RPMI7951 (cell line): ENCODE measurements around the gene FOXK1. TPM values are rescaled to one million over a fixed set of nuclear protein-coding genes. Genes with fewer than 3 reads are reported as not detected.
"Not testable (repeated sequence)": the region's sequence is repeated elsewhere in the genome, so short reads cannot be mapped to it uniquely, and the experiment has no call there.

Experiments used
- DNase-seq: peaks from one replicate; pipeline ENCODE4 v3.0.0-alpha.2; 2012; ENCODE audit warnings: low read depth
- total RNA-seq: library from RNA; depleted of rRNA; stranded (reverse); fragments of >200 nt; shearing (Covaris generic); gene quantifications from 2 replicates; pipeline ENCODE4 v1.2.3, GENCODE V29; 2014

The FOXK1 gene
- total RNA-seq, 1 experiment from 2014 or later: 8.8 TPM

DNA sequence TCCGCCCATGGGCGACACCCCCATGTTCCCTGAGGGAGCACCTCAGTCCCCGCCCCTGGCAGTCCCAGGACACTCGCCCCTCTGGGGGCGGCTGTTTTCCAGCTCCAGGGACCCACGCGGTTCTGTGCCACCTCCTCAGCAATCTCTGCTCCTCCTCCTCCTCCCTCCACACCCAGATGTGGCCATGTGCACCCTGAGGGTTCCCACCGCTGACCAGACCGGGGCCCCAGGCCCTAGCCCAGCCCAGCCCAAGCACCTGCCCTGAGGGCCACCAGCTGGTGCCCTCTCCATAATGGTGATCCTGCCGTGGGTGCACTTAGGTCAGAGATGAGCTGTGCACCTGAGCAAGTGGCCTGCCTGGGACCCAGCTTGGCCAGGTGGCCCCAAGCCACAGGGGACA, 118.4 kb downstream of the FOXK1 start:
- no peak for DNase-seq

DNA sequence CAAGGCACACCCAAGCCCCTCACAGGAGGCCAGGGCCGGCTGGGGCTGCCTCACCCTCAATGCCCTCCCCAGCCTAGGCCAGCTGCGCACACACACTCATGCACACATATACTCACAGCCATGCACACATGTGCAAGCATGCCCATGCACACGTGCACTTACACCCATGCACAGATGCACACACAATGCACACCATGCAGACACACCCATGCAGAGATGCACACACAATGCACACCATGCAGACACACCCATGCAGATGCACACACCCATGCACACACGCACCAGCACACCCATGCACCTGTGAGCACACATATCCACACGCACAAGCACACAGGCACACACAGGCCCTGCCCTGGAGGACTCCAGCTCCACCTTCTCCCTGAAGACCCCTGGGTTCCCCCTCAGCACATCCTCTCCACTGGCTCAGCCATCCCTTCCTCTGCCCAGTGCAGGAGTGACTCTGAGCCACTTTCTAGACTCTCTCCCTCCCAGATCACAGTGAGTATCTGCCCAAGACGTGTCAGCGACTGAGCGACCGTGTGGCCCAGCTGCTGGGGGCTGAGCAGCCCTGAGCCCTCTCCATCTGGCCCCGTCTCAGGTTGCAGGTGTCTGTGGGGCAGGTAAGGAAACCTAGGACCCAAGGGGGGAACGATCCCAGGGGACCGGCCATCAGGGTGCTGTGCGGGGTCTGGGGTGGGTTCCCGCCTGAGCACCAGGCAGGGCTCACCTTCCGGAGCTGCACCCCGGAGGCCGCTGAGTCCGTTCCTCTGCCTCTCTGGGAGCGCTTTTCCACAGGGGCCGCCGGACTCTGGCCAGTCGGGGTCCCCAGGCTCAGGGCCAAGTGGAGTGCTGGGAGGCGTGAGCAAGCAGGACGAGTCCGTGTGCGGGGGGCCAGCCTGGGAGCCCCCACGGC, 119.1 kb downstream of the FOXK1 start:
- no peak for DNase-seq

- DNase-seq: no peak
Observed at GRCh38 chr7:4801839-4802231, 119.7 kb downstream of the FOXK1 start.

GRCh38 chr7:4802577-4802976, 120.5 kb downstream of the FOXK1 start:
- DNase-seq: not testable (repeated sequence)

GRCh38 chr7:4803397-4804241, 121.5 kb downstream of the FOXK1 start:
- DNase-seq: peak; percentile 27

DNA sequence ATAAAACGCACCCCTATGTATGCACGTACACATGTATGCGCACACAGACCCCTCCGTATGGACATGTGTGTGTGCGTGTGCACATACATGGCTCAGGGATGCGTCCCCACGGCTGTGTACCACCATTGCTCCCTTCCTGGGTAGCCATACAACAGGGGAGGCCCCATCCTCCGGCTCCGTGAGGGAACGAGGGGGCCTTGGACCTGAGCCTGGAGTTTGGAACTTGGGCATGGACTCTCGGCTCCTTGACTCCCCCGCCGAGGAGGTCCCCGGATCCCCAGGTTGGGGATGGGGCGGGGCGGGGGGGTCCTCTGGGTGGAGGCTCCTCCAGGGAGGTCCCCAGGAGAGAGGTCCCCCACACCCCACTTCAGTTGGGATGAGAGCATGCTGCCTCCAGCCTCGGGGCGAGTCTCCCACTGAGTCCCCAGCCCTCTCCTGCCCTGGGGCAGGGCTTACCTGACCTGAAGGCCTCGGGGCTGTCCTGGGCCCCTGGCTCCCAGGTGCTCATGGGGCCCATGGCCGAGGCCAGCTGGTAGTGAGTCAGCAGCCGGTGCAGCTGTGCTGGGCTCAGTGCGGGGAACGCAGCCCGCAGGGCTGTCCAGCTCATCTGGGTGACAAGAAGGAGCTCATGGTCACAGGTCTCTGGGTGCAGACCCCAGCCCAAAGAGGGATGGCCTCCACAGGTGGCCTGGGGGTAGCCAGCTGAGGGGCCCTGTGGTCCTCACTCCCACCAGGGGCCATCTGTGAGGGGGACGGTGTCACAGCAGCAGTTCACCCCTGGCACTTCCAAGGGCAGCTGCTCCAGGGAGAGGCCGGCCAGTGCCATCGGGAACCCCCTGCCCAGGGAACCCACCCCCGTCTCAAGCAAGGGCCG, 123.3 kb downstream of the FOXK1 start:
- no peak for DNase-seq

DNA sequence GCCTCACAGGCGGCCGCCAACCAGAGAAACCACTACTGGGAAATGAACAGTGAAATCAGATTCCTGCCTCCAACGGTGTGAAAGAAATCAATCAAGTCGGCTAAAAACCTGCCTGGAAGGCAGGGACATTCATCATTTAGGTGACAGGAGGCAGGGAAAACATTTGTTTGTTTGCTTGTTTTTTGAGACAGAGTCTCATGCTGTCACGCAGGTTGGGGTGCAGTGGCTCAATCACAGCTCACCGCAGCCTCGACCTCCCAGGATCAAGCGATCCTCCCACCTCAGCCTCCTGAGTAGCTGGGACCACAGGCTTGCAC, 123.8 kb downstream of the FOXK1 start:
- no peak for DNase-seq

DNA sequence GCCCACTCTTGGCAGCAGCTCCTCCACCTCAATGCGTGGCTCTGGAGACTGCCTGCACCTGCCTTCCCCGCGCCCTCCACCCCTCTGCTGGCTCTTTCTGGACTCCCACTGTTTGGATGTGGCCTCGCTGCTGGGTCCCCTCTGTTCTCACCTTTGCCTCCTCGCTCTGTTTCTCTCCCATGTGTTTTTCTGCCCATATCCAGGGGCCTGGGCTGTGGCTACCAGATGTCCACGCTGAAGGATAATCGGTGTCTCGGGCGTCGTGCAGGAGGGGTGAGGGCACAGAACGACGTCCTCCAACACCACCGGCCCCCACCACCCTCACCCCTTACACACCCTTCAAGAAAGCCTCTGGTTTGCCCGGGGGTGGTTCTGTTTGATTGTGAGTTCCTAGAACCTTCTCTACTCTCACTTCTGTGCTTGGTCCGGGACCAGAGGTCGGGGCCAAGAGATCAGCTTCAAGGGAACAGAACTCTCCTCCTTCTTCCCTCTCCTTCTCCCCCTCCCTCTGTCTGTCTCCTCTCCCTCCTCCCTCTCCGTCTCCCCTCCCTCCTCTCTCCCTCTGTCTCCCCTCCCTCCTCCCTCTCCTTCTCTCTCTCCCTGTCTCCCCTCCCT, 125.0 kb downstream of the FOXK1 start:
- no peak for DNase-seq

DNA sequence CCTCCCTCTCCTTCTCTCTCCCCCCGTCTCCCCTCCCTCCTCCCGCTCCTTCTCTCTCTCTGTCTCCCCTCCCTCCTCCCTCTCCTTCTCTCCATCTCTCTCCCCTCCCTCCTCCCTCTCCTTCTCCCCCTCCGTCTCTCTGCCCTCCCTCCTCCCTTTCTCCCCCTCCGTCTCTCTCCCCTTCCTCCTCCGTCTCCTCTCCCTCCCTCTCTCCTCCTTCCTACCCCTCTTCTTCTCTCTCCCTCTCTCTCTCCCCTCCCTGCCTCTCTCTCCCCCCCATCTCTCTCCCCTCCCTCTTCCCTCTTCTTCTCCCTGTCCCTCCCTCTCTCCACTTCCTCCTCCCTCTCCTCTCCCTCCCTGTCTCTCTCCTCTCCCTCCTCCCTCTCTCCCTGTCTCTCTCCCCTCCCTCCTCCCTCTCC, 125.5 kb downstream of the FOXK1 start:
- no peak for DNase-seq

DNA sequence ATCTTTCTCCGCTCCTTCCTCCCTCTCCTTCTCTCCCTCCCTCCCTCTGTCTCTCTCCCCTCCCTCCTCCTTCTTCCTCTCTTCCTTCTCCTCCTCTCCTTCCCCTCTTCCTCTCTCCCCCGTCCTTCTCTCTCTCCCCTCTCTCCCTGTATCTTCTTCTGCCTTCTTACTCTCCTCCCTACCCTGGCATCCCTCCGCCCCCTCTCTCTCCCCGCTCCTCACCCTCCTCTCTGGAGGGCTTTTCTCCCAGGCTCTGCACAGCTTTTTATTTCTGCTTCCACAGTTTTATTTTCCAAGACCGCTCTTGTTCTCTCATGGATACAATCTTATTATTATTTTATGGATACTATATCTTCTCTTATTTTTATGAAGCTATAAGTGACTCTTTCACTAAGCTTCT, 125.9 kb downstream of the FOXK1 start:
- DNase-seq: no peak

DNA sequence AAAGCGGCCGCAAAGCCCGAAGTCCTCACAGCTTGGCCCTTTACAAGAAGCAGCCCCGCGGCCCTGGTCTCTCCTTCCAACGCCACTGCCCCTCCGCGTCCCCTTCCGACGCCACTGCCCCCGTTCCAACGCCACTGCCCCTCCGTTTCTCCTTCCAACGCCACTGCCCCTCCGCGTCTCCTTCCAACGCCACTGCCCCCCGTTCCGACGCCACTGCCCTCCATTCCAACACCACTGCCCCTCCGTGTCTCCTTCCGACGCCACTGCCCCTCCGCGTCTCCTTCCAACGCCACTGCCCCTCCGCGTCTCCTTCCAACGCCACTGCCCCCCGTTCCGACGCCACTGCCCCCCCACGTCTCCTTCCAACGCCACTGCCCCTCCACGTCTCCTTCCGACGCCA, 126.5 kb downstream of the FOXK1 start:
- no peak for DNase-seq

- DNase-seq: peak; percentile 18
Observed at GRCh38 chr7:4809091-4809591, 127.0 kb downstream of the FOXK1 start.

- peak; percentile 27 for DNase-seq
Observed at GRCh38 chr7:4809666-4810065, 127.6 kb downstream of the FOXK1 start.

DNA sequence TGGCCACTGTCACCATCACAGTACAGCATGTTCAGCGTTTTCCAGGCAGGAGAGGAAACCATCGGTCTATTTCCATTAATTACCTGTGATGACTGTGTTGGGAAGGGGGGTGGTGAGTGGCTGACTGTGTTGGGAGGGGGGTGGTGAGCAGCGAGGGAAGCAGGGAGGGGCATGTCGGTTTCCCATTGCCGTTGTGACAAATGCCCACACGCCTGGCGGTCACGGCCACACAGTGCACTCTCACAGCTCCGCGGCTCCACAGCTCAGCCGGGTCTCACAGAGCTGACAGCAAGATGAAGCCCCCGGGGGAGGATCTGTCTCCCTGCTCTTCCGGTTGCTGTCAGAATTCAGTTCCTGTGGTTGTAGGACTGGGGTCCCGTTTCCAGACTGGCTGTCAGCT, 132.3 kb downstream of the FOXK1 start:
- no peak for DNase-seq

DNA sequence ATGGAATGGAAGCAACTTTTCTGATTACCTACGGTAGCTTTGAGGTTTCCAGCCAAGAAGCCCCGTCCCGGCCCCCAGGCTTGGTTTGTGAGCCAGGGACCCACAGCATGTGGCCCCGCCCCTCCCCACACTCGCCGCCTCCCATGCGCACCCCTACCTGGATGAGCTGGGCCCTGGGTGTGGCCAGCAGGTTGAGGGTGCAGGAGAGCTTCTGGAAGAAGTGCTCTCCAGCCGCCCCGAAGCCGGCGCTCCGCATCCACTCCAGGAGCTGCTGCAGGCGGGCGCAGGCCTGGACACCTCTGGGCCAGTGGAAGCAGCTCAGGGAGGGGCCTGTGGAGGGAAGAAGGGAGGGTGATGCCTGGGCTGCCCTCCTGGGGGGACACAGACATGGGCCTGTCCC, 133.0 kb downstream of the FOXK1 start:
- no peak for DNase-seq

- no peak for DNase-seq
Observed at GRCh38 chr7:4815609-4816418, 133.7 kb downstream of the FOXK1 start.

- DNase-seq: no peak
Observed at GRCh38 chr7:4816419-4817080, 134.5 kb downstream of the FOXK1 start.

- no peak for DNase-seq
Observed at GRCh38 chr7:4817178-4817901, 135.2 kb downstream of the FOXK1 start.
